Gastroesophageal sphincter (tissue), 3 donors: ENCODE results near the gene ZPLD1.

Source experiments
- POLR2A ChIP-seq, 2 donors: fragments of 450-650 bp; IDR thresholded peaks; one replicate each; pipeline ENCODE4 v1.6.1; 2017; ENCODE audit warnings: antibody characterized with exemption in 2 of 2, mild to moderate bottlenecking in 2 of 2, moderate library complexity in 1 of 2
- POLR2AphosphoS5 ChIP-seq: sonication (generic); formaldehyde crosslinking; IDR thresholded peaks from one replicate; pipeline ENCODE4 v1.6.1; 2017; ENCODE audit warnings: antibody characterized with exemption
- TF ChIP-seq, protein P1 (sequence below), 4 experiments: fragments of 200-600 bp in 2 of 4; fragments of 450-650 bp in 2 of 4; sonication (generic) in 1 of 4; IDR thresholded peaks; one replicate each; pipeline ENCODE4 v1.5.1; 2017 to 2019; ENCODE audit warnings: antibody characterized with exemption in 4 of 4, mild to moderate bottlenecking in 2 of 4, moderate library complexity in 2 of 4

DNA sequence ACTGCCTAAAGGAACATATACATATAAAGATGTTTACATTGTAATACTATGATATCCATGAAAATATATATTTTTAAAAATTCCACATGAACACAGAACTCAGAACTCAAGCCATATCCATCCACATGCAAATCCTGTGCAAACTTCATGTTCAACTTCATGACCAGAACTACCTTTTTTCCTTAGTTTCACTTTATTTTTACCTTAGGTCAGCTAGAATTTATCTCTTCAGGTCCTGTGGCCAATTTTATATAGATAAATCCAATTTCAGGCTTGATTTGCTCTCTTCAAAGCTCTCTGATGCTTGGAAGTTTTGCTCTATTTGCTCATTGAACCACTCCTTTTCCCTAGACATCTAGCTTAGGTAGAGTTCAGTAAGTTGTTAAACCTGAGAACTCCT is 38.8 kb downstream of the ZPLD1 start:
- TF ChIP-seq, protein P1, sequence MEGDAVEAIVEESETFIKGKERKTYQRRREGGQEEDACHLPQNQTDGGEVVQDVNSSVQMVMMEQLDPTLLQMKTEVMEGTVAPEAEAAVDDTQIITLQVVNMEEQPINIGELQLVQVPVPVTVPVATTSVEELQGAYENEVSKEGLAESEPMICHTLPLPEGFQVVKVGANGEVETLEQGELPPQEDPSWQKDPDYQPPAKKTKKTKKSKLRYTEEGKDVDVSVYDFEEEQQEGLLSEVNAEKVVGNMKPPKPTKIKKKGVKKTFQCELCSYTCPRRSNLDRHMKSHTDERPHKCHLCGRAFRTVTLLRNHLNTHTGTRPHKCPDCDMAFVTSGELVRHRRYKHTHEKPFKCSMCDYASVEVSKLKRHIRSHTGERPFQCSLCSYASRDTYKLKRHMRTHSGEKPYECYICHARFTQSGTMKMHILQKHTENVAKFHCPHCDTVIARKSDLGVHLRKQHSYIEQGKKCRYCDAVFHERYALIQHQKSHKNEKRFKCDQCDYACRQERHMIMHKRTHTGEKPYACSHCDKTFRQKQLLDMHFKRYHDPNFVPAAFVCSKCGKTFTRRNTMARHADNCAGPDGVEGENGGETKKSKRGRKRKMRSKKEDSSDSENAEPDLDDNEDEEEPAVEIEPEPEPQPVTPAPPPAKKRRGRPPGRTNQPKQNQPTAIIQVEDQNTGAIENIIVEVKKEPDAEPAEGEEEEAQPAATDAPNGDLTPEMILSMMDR (IDR thresholded peaks at IDR 0.05) = no peak
- TF ChIP-seq POLR2A (IDR thresholded peaks at IDR 0.05) (no peak), POLR2AphosphoS5 (no peak)
